ENCODE data around the gene MCM3. TPM values are rescaled to one million over a fixed set of nuclear protein-coding genes. Genes with fewer than 3 reads are reported as not detected.

Gene MCM3
- total RNA-seq, 1 experiment from 2014 or later: 276 TPM

DNA sequence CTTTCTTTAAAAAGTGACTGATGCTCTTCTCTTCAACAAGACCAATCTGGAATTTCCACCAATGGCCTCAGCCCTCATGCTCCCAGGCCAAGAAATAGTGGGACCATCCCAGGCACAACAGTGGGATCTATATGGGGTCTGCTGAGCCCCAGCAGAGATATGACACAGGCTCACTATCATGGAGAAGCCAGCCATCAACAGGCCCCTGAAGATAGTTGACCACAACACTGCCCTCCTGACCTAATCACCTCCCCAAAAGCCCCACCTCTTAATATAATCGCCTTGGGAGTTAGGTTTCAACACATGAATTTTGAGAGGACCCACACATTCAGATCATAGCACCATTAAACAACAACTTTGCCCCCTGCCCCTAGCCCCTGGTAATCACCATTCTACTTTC is 16.8 kb upstream of the MCM3 start (continued):
- TF ChIP-seq, protein P1, sequence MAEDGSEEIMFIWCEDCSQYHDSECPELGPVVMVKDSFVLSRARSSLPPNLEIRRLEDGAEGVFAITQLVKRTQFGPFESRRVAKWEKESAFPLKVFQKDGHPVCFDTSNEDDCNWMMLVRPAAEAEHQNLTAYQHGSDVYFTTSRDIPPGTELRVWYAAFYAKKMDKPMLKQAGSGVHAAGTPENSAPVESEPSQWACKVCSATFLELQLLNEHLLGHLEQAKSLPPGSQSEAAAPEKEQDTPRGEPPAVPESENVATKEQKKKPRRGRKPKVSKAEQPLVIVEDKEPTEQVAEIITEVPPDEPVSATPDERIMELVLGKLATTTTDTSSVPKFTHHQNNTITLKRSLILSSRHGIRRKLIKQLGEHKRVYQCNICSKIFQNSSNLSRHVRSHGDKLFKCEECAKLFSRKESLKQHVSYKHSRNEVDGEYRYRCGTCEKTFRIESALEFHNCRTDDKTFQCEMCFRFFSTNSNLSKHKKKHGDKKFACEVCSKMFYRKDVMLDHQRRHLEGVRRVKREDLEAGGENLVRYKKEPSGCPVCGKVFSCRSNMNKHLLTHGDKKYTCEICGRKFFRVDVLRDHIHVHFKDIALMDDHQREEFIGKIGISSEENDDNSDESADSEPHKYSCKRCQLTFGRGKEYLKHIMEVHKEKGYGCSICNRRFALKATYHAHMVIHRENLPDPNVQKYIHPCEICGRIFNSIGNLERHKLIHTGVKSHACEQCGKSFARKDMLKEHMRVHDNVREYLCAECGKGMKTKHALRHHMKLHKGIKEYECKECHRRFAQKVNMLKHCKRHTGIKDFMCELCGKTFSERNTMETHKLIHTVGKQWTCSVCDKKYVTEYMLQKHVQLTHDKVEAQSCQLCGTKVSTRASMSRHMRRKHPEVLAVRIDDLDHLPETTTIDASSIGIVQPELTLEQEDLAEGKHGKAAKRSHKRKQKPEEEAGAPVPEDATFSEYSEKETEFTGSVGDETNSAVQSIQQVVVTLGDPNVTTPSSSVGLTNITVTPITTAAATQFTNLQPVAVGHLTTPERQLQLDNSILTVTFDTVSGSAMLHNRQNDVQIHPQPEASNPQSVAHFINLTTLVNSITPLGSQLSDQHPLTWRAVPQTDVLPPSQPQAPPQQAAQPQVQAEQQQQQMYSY (CRISPR knock-in tag; IDR thresholded peaks at IDR 0.05): no peak
- TF ChIP-seq PREB (CRISPR knock-in tag; IDR thresholded peaks at IDR 0.05; ENCODE audit: borderline replicate concordance) (no peak), ZNF138 (CRISPR knock-in tag; conservative IDR thresholded peaks at IDR 0.05) (no peak), SP1 (CRISPR knock-in tag; conservative IDR thresholded peaks at IDR 0.05) (no peak), EMX1 (CRISPR knock-in tag; IDR thresholded peaks at IDR 0.05) (no peak), AR (CRISPR knock-in tag; IDR thresholded peaks at IDR 0.05) (no peak), NR2C2 (CRISPR knock-in tag; IDR thresholded peaks at IDR 0.05) (no peak)
- TF ChIP-seq, protein P2, sequence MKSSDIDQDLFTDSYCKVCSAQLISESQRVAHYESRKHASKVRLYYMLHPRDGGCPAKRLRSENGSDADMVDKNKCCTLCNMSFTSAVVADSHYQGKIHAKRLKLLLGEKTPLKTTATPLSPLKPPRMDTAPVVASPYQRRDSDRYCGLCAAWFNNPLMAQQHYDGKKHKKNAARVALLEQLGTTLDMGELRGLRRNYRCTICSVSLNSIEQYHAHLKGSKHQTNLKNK (CRISPR knock-in tag; IDR thresholded peaks at IDR 0.05): no peak
- TF ChIP-seq, protein P3, sequence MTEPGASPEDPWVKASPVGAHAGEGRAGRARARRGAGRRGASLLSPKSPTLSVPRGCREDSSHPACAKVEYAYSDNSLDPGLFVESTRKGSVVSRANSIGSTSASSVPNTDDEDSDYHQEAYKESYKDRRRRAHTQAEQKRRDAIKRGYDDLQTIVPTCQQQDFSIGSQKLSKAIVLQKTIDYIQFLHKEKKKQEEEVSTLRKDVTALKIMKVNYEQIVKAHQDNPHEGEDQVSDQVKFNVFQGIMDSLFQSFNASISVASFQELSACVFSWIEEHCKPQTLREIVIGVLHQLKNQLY (CRISPR knock-in tag; IDR thresholded peaks at IDR 0.05): no peak

DNA sequence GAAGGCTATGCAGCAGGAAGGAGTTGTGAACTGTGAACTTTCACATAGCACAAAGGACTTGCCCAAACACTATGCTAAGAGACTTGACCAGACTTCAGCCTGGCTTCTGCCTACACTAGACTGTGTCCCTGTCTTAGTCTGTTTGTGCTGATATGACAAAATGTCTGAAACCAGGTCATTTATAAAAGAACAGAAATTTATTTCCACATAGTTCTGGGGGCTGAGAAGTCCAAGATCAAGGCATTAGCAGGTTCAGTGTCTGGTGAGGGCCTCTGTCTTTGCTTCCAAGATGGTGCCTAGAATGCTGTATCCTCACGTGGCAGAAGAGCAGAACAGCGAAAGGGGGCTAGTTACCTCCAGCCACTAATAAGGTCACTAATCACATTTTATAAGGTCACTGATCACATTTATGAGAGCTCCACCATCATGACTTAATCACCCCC is 16.0 kb upstream of the MCM3 start:
- no peak for TF ChIP-seq JAZF1 (CRISPR knock-in tag; IDR thresholded peaks at IDR 0.05)
- TF ChIP-seq, protein P4, sequence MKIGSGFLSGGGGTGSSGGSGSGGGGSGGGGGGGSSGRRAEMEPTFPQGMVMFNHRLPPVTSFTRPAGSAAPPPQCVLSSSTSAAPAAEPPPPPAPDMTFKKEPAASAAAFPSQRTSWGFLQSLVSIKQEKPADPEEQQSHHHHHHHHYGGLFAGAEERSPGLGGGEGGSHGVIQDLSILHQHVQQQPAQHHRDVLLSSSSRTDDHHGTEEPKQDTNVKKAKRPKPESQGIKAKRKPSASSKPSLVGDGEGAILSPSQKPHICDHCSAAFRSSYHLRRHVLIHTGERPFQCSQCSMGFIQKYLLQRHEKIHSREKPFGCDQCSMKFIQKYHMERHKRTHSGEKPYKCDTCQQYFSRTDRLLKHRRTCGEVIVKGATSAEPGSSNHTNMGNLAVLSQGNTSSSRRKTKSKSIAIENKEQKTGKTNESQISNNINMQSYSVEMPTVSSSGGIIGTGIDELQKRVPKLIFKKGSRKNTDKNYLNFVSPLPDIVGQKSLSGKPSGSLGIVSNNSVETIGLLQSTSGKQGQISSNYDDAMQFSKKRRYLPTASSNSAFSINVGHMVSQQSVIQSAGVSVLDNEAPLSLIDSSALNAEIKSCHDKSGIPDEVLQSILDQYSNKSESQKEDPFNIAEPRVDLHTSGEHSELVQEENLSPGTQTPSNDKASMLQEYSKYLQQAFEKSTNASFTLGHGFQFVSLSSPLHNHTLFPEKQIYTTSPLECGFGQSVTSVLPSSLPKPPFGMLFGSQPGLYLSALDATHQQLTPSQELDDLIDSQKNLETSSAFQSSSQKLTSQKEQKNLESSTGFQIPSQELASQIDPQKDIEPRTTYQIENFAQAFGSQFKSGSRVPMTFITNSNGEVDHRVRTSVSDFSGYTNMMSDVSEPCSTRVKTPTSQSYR (CRISPR knock-in tag; IDR thresholded peaks at IDR 0.05): no peak
- TF ChIP-seq, protein P5, sequence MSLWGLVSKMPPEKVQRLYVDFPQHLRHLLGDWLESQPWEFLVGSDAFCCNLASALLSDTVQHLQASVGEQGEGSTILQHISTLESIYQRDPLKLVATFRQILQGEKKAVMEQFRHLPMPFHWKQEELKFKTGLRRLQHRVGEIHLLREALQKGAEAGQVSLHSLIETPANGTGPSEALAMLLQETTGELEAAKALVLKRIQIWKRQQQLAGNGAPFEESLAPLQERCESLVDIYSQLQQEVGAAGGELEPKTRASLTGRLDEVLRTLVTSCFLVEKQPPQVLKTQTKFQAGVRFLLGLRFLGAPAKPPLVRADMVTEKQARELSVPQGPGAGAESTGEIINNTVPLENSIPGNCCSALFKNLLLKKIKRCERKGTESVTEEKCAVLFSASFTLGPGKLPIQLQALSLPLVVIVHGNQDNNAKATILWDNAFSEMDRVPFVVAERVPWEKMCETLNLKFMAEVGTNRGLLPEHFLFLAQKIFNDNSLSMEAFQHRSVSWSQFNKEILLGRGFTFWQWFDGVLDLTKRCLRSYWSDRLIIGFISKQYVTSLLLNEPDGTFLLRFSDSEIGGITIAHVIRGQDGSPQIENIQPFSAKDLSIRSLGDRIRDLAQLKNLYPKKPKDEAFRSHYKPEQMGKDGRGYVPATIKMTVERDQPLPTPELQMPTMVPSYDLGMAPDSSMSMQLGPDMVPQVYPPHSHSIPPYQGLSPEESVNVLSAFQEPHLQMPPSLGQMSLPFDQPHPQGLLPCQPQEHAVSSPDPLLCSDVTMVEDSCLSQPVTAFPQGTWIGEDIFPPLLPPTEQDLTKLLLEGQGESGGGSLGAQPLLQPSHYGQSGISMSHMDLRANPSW (CRISPR knock-in tag; conservative IDR thresholded peaks at IDR 0.05; ENCODE audit: low read depth): no peak
- TF ChIP-seq, protein P6, sequence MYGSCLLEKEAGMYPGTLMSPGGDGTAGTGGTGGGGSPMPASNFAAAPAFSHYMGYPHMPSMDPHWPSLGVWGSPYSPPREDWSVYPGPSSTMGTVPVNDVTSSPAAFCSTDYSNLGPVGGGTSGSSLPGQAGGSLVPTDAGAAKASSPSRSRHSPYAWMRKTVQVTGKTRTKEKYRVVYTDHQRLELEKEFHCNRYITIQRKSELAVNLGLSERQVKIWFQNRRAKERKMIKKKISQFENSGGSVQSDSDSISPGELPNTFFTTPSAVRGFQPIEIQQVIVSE (CRISPR knock-in tag; IDR thresholded peaks at IDR 0.05; ENCODE audit: borderline replicate concordance): no peak
- TF ChIP-seq HMGA2 (CRISPR knock-in tag; IDR thresholded peaks at IDR 0.05): no peak
- no peak for TF ChIP-seq TEAD1 (CRISPR knock-in tag; IDR thresholded peaks at IDR 0.05)
- Mint-ChIP-seq H3K36me3 (peaks cover 13% of the 10 kb centered on the region), H3K27me3 (ENCODE audit: low read depth) (no peaks in the 10 kb centered on the region), H3K9me3 (peaks cover 35% of the 10 kb centered on the region), H3K4me3 (no peak overlapping the region), H3K27ac (no peak overlapping the region), H3K4me1 (no peaks in the 10 kb centered on the region; the same call in 1 of the 2 replicates)
- no peak for ATAC-seq
- CTCF ChIA-PET: no interaction called here
- POLR2A ChIA-PET: no interaction called here
- no peak for DNase-seq (ENCODE audit: low spot score)

Data from WTC11 (cell line).